Measurements from ENCODE around the gene SSMEM1. TPM values are rescaled to one million over a fixed set of nuclear protein-coding genes. Genes with fewer than 3 reads are reported as not detected.

SSMEM1 gene
- total RNA-seq (2022; extraction: Qiagen RNA extraction; ENCODE audit: low read depth), result not detected in 5 replicates

DNA sequence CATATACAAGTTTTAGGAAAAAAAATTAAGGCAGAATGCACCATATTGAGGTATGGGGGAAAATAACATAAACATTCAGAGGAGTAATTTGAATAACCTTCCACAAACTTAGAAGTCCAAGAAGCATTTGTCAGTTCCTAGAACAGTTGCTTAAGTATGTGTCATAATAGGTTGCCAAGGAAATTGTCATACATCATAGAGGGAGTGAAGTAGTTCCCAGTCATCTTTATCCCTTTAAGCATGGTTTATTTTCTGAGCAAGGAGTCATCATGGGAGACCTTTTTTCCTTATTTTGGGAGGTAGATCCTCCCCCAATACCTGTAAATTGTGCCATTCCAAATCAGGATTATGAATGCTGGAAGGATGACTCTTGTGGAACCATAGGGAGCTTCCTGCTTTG, at the start of gene SSMEM1:
Gene SSMEM1 (plus strand): TSS at position 219 of the 400 bp plus-strand sequence. CDS start 51 bp downstream, at position 270.

GRCh38 chr7:130205084-130205947, 2.3 kb upstream of the SSMEM1 start, which contains the start of gene TMEM209:
Gene TMEM209 (minus strand): TSS chr7:130205406. CDS start chr7:130205375, 31 bp downstream.

Other genes starting within 250 kb of the SSMEM1 start
- 26.7 to 28.4 TPM (median 27.1 TPM) in 5 replicates for gene ZC3HC1, start 156.5 kb upstream of the SSMEM1 start, total RNA-seq (2022; extraction: Qiagen RNA extraction; ENCODE audit: low read depth)
- 11.4 to 17.9 TPM (median 14.7 TPM) in 5 replicates for gene KLHDC10, start 137.3 kb upstream of the SSMEM1 start, total RNA-seq (2022; extraction: Qiagen RNA extraction; ENCODE audit: low read depth)
- gene TMEM209, start 2.5 kb upstream of the SSMEM1 start, total RNA-seq (2022; extraction: Qiagen RNA extraction; ENCODE audit: low read depth), result 13.9 to 18.3 TPM (median 15.6 TPM) in 5 replicates
- gene CPA2, start 59.0 kb downstream of the SSMEM1 start, total RNA-seq (2022; extraction: Qiagen RNA extraction; ENCODE audit: low read depth), result 0.08 to 0.20 TPM (median 0.09 TPM) in 3 of 5 replicates, not detected in the others
- 5.8 to 8.1 TPM (median 6.5 TPM) in 5 replicates for gene CPA4, start 85.3 kb downstream of the SSMEM1 start, total RNA-seq (2022; extraction: Qiagen RNA extraction; ENCODE audit: low read depth)
- gene CPA5, start 137.0 kb downstream of the SSMEM1 start, total RNA-seq (2022; extraction: Qiagen RNA extraction; ENCODE audit: low read depth), result not detected in 5 replicates
- gene CPA1, start 172.6 kb downstream of the SSMEM1 start, total RNA-seq (2022; extraction: Qiagen RNA extraction; ENCODE audit: low read depth), result not detected in 5 replicates
- 12.2 to 15.7 TPM (median 14.7 TPM) in 5 replicates for gene CEP41, start 233.2 kb downstream of the SSMEM1 start, total RNA-seq (2022; extraction: Qiagen RNA extraction; ENCODE audit: low read depth)

Data from A549 treated with CpdA at 1 μM for 4 hours (cell line).